CD14-positive monocyte (primary cell): Measurements from ENCODE around the gene CAMK2A. TPM values are rescaled to one million over a fixed set of nuclear protein-coding genes. Genes with fewer than 3 reads are reported as not detected.

ENCODE experiments used
- DNase-seq, 3 donors: peaks; one replicate each; pipeline ENCODE4 v3.0.0-alpha.2; 2011 to 2022
- H2AFZ ChIP-seq: 2 replicates; pipeline ENCODE4 v1.6.0; 2012; ENCODE audit warnings: mild to moderate bottlenecking, low read depth, low read length, inconsistent platforms; ENCODE audit not compliant: insufficient read depth, poor library complexity, severe bottlenecking
- H3K27ac ChIP-seq, 2 donors: 1 replicate in 1 of 2; 2 replicates in 1 of 2; pipeline ENCODE4 v1.5.1; 2012 to 2013; ENCODE audit warnings: low read length in 2 of 2, control low read depth in 1 of 2, inconsistent platforms in 1 of 2, low read depth in 1 of 2, mild to moderate bottlenecking in 1 of 2
- H3K27me3 ChIP-seq, 2 donors: one replicate each; pipeline versions ENCODE4 v1.6.0 to v1.6.1; 2011 to 2013; ENCODE audit warnings: low read length in 2 of 2; ENCODE audit not compliant: control insufficient read depth in 2 of 2, insufficient read depth in 2 of 2
- H3K36me3 ChIP-seq, 2 donors: replicated peaks in 1 of 2; 1 replicate in 1 of 2; 2 replicates in 1 of 2; pipeline versions ENCODE4 v1.5.1 to v1.6.1; 2012 to 2013; ENCODE audit warnings: low read length in 2 of 2, control low read depth in 1 of 2, inconsistent platforms in 1 of 2, mild to moderate bottlenecking in 1 of 2; ENCODE audit not compliant: insufficient read depth in 2 of 2, control insufficient read depth in 1 of 2
- H3K4me1 ChIP-seq, 2 donors: 1 replicate in 1 of 2; 2 replicates in 1 of 2; pipeline versions ENCODE4 v1.5.1 to v1.6.1; 2012 to 2013; ENCODE audit warnings: low read length in 2 of 2, control low read depth in 1 of 2, inconsistent platforms in 1 of 2, mild to moderate bottlenecking in 1 of 2, moderate library complexity in 1 of 2; ENCODE audit not compliant: insufficient read depth in 2 of 2, control insufficient read depth in 1 of 2
- H3K4me2 ChIP-seq: replicated peaks from 2 replicates; pipeline ENCODE3; 2012; ENCODE audit warnings: low read length, moderate library complexity, mild to moderate bottlenecking; ENCODE audit not compliant: poor library complexity, severe bottlenecking; ENCODE audit errors: extremely low read depth
- H3K4me3 ChIP-seq, 3 experiments: fragments of 200-600 bp in 1 of 3; sonication (generic) in 1 of 3; replicated peaks in 1 of 3; 1 replicate in 2 of 3; 2 replicates in 1 of 3; pipeline ENCODE4 v1.5.1; 2011 to 2013; ENCODE audit warnings: low read length in 3 of 3, mild to moderate bottlenecking in 3 of 3, control low read depth in 2 of 3, low read depth in 2 of 3, inconsistent platforms in 1 of 3, moderate library complexity in 1 of 3
- H3K79me2 ChIP-seq: 2 replicates; pipeline ENCODE4 v1.6.0; 2012; ENCODE audit warnings: mild to moderate bottlenecking, control low read depth, inconsistent platforms, low read length, moderate library complexity; ENCODE audit not compliant: insufficient read depth
- H3K9ac ChIP-seq: 2 replicates; pipeline ENCODE4 v1.6.0; 2017; ENCODE audit warnings: low read length, mild to moderate bottlenecking; ENCODE audit not compliant: insufficient read depth, poor library complexity, severe bottlenecking
- H3K9me3 ChIP-seq, 2 donors: replicated peaks in 1 of 2; 1 replicate in 1 of 2; 2 replicates in 1 of 2; pipeline versions ENCODE4 v1.5.1 to v1.6.1; 2012 to 2013; ENCODE audit warnings: low read length in 2 of 2, control low read depth in 1 of 2; ENCODE audit not compliant: control insufficient read depth in 1 of 2, insufficient read depth in 1 of 2
- H4K20me1 ChIP-seq: 2 replicates; pipeline ENCODE4 v1.6.0; 2012; ENCODE audit warnings: mild to moderate bottlenecking, low read length, control low read depth, moderate library complexity; ENCODE audit not compliant: insufficient read depth
- H3K27ac Mint-ChIP-seq, 7 donors: one replicate each; pipeline ENCODE4 v1.8.0; 2020; ENCODE audit warnings: mild to moderate bottlenecking in 7 of 7, mixed read lengths in 7 of 7, moderate library complexity in 6 of 7, inconsistent platforms in 2 of 7
- H3K27me3 Mint-ChIP-seq, 3 donors: one replicate each; pipeline ENCODE4 v1.8.0; 2021 to 2022; ENCODE audit warnings: low read depth in 3 of 3, mild to moderate bottlenecking in 3 of 3, mixed read lengths in 3 of 3, moderate library complexity in 3 of 3, inconsistent platforms in 1 of 3
- H3K36me3 Mint-ChIP-seq, 2 donors: one replicate each; pipeline ENCODE4 v1.8.0; 2020; ENCODE audit warnings: mixed read lengths in 2 of 2, inconsistent platforms in 1 of 2, mild to moderate bottlenecking in 1 of 2
- H3K4me1 Mint-ChIP-seq: one replicate; pipeline ENCODE4 v1.8.0; 2020; ENCODE audit warnings: mild to moderate bottlenecking, mixed read lengths
- H3K4me3 Mint-ChIP-seq, 2 donors: one replicate each; pipeline ENCODE4 v1.8.0; 2020; ENCODE audit warnings: mild to moderate bottlenecking in 2 of 2, mixed read lengths in 2 of 2, moderate library complexity in 1 of 2
- H3K9me3 Mint-ChIP-seq, 7 donors: one replicate each; pipeline ENCODE4 v1.8.0; 2020 to 2022; ENCODE audit warnings: mixed read lengths in 7 of 7, mild to moderate bottlenecking in 6 of 7, moderate library complexity in 6 of 7, inconsistent platforms in 2 of 7
- CTCF ChIP-seq: fragments of 200-600 bp; IDR thresholded peaks from one replicate; pipeline ENCODE4 v1.8.0; 2022; ENCODE audit warnings: antibody characterized with exemption, mild to moderate bottlenecking
- WGBS: methylation state at CpG from one replicate; pipeline ENCODE4 v1.1.5; 2013; ENCODE audit warnings: missing lambda C conversion rate; ENCODE audit not compliant: insufficient coverage; 5-methylcytosine and 5-hydroxymethylcytosine counted together
- intact Hi-C, 2 donors: fragments of 100-400 bp; cut with micrococcal nuclease; formaldehyde crosslinking; loops; one replicate each; pipeline versions ENCODE4 v1.15.0 to v1.15.1; 2023
- polyA plus RNA-seq, 3 donors: library from polyadenylated mRNA; depleted of rRNA in 1 of 3; unstranded in 2 of 3; stranded (reverse) in 1 of 3; fragments of 300-500 nt in 2 of 3; fragments of >200 nt in 1 of 3; fragmentation: Illumina TruSeq in 2 of 3; gene quantifications; 1 replicate in 2 of 3; 2 replicates in 1 of 3; pipeline ENCODE4 v1.2.3, GENCODE V29; 2012 to 2021

CAMK2A gene
- polyA plus RNA-seq, 3 donors: not detected

- Histone ChIP-seq H4K20me1 (no peaks in the 10 kb centered on the region), H3K4me3 (no peak overlapping the region), H2AFZ (no peak overlapping the region), H3K4me2 (no peak overlapping the region), H3K9ac (no peak overlapping the region), H3K79me2 (no peaks in the 10 kb centered on the region), H3K36me3 (no peaks in the 10 kb centered on the region), H3K4me1 (no peaks in the 10 kb centered on the region), H3K9me3 (no peaks in the 10 kb centered on the region), H3K27me3 (no peaks in the 10 kb centered on the region), H3K27ac (no peak overlapping the region)
- Mint-ChIP-seq H3K36me3 (no peaks in the 10 kb centered on the region), H3K4me3 (no peak overlapping the region), H3K4me1 (no peaks in the 10 kb centered on the region), H3K9me3 (peaks cover 0 to 1% (median 0%) of the 10 kb centered on the region in 7 donors), H3K27ac (no peak overlapping the region), H3K27me3 (peaks cover 0 to 2% (median 0%) of the 10 kb centered on the region in 3 donors)
- 85% methylated on average over 2 of the region's 2 CpGs for WGBS
- TF ChIP-seq CTCF: no peak
- no peak for DNase-seq
- intact Hi-C loops: no loop called here
Observed at GRCh38 chr5:150320044-150320613, 30.6 kb upstream of the CAMK2A start.

- Mint-ChIP-seq H3K36me3 (no peaks in the 10 kb centered on the region), H3K27me3 (peaks cover 0 to 2% (median 0%) of the 10 kb centered on the region in 3 donors), H3K4me1 (no peaks in the 10 kb centered on the region), H3K27ac (no peak overlapping the region), H3K9me3 (no peaks in the 10 kb centered on the region), H3K4me3 (no peak overlapping the region)
- WGBS: no CpG with 5 or more reads among the region's 6 CpGs
- no peaks in the 10 kb centered on the region for H3K4me1 ChIP-seq
- TF ChIP-seq CTCF: no peak
- no peak overlapping the region for H3K27ac ChIP-seq
- H2AFZ ChIP-seq: no peak overlapping the region
- no peaks in the 10 kb centered on the region for H3K79me2 ChIP-seq
- intact Hi-C loops: no loop called here
- no peak for DNase-seq
- no peaks in the 10 kb centered on the region for H4K20me1 ChIP-seq
- H3K9me3 ChIP-seq: no peaks in the 10 kb centered on the region
- no peak overlapping the region for H3K4me3 ChIP-seq
- H3K27me3 ChIP-seq: no peaks in the 10 kb centered on the region
- H3K9ac ChIP-seq: no peak overlapping the region
- H3K36me3 ChIP-seq: no peaks in the 10 kb centered on the region
- no peak overlapping the region for H3K4me2 ChIP-seq
Observed at GRCh38 chr5:150319484-150319790, 29.9 kb upstream of the CAMK2A start.
